SK-N-SH treated with all-trans-retinoic acid at 6 μM for 48 hours (cell line): ENCODE measurements around the gene CHID1.

Source experiments
- ATAC-seq: fragments of 200-7000 bp; cut with Tn5 transposase; 3 replicates; pipeline ENCODE4 v1.9.1; 2020; ENCODE audit warnings: mild to moderate bottlenecking, moderate library complexity
- ARNTL ChIP-seq: fragments of 450-650 bp; formaldehyde crosslinking; IDR thresholded peaks from 2 replicates; pipeline ENCODE4 v1.5.0; 2020; ENCODE audit warnings: low read depth, mild to moderate bottlenecking, moderate library complexity, borderline replicate concordance
- BACH2 ChIP-seq: fragments of 250-450 bp; sonication (Bioruptor Pico); IDR thresholded peaks from 2 replicates; pipeline ENCODE4 v1.9.0; 2021; ENCODE audit warnings: mild to moderate bottlenecking, borderline replicate concordance
- CSDC2 ChIP-seq: fragments of 250-450 bp; sonication (Bioruptor Pico); IDR thresholded peaks from 2 replicates; pipeline ENCODE4 v1.5.0; 2020; ENCODE audit warnings: mild to moderate bottlenecking, moderate library complexity
- ESRRG ChIP-seq: fragments of 250-450 bp; sonication (Bioruptor Pico); IDR thresholded peaks from 2 replicates; pipeline ENCODE4 v1.6.1; 2021; ENCODE audit warnings: mild to moderate bottlenecking
- GLIS3 ChIP-seq: fragments of 250-450 bp; sonication (Bioruptor Pico); IDR thresholded peaks from 2 replicates; pipeline ENCODE4 v1.5.0; 2020; ENCODE audit warnings: mild to moderate bottlenecking, moderate library complexity
- ISL1 ChIP-seq: fragments of 250-450 bp; sonication (Bioruptor Pico); IDR thresholded peaks from 2 replicates; pipeline ENCODE4 v2.1.2; 2022; ENCODE audit warnings: mild to moderate bottlenecking, moderate library complexity
- OSR1 ChIP-seq: fragments of 250-450 bp; sonication (Bioruptor Pico); IDR thresholded peaks from 2 replicates; pipeline ENCODE4 v1.8.0; 2022; ENCODE audit warnings: moderate library complexity, mild to moderate bottlenecking, inconsistent platforms
- PPARA ChIP-seq: fragments of 250-450 bp; sonication (Bioruptor Pico); IDR thresholded peaks from 2 replicates; pipeline ENCODE4 v1.5.0; 2020; ENCODE audit warnings: mild to moderate bottlenecking, borderline replicate concordance
- SNAI2 ChIP-seq: fragments of 250-450 bp; sonication (Bioruptor Pico); IDR thresholded peaks from 2 replicates; pipeline ENCODE4 v1.5.0; 2020; ENCODE audit warnings: mild to moderate bottlenecking, moderate library complexity
- TCF4 ChIP-seq: fragments of 250-450 bp; sonication (Bioruptor Pico); IDR thresholded peaks from 2 replicates; pipeline ENCODE4 v1.8.0; 2021; ENCODE audit warnings: mild to moderate bottlenecking, moderate library complexity, borderline replicate concordance
- TOX ChIP-seq: fragments of 250-450 bp; sonication (Bioruptor Pico); IDR thresholded peaks from 2 replicates; pipeline ENCODE4 v1.8.0; 2021; ENCODE audit warnings: mild to moderate bottlenecking, moderate library complexity, borderline replicate concordance
- ZC3H10 ChIP-seq: fragments of 250-450 bp; sonication (Bioruptor Pico); IDR thresholded peaks from 2 replicates; pipeline ENCODE4 v1.5.1; 2021; ENCODE audit warnings: mild to moderate bottlenecking, moderate library complexity
- ZFP3 ChIP-seq: fragments of 250-450 bp; sonication (Bioruptor Pico); IDR thresholded peaks from 2 replicates; pipeline ENCODE4 v1.5.0; 2020; ENCODE audit warnings: mild to moderate bottlenecking, moderate library complexity
- ZFP30 ChIP-seq: fragments of 450-650 bp; formaldehyde crosslinking; IDR thresholded peaks from 2 replicates; pipeline ENCODE4 v1.5.0; 2022; ENCODE audit warnings: mild to moderate bottlenecking, moderate library complexity
- ZNF565 ChIP-seq: fragments of 450-650 bp; formaldehyde crosslinking; conservative IDR thresholded peaks from 2 replicates; pipeline ENCODE4 v1.5.0; 2020; ENCODE audit warnings: low read depth, mild to moderate bottlenecking, moderate library complexity
- ZNF70 ChIP-seq: fragments of 450-650 bp; formaldehyde crosslinking; IDR thresholded peaks from 2 replicates; pipeline ENCODE4 v1.5.0; 2020; ENCODE audit warnings: mild to moderate bottlenecking, moderate library complexity
- ZNF8 ChIP-seq: fragments of 450-650 bp; formaldehyde crosslinking; IDR thresholded peaks from 2 replicates; pipeline ENCODE4 v1.5.0; 2020; ENCODE audit warnings: mild to moderate bottlenecking, moderate library complexity
- TF ChIP-seq, protein P1 (sequence below): fragments of 250-450 bp; sonication (Bioruptor Pico); IDR thresholded peaks from 2 replicates; pipeline ENCODE4 v1.8.0; 2020; ENCODE audit warnings: mild to moderate bottlenecking, moderate library complexity, borderline replicate concordance
- TF ChIP-seq, protein P2 (sequence below): fragments of 250-450 bp; sonication (Bioruptor Pico); IDR thresholded peaks from 2 replicates; pipeline ENCODE4 v1.5.1; 2020; ENCODE audit warnings: low read depth, mild to moderate bottlenecking, moderate library complexity
- TF ChIP-seq, protein P3 (sequence below): fragments of 250-450 bp; sonication (Bioruptor Pico); IDR thresholded peaks from 2 replicates; pipeline ENCODE4 v1.5.0; 2020; ENCODE audit warnings: mild to moderate bottlenecking, moderate library complexity
- TF ChIP-seq, protein P4 (sequence below): fragments of 250-450 bp; sonication (Bioruptor Pico); IDR thresholded peaks from 2 replicates; pipeline ENCODE4 v1.5.1; 2021; ENCODE audit warnings: mild to moderate bottlenecking, moderate library complexity

Gene CHID1

GRCh38 chr11:914204-914603 is 3.6 kb upstream of the CHID1 start:
- ATAC-seq, result no peak
- TF ChIP-seq TOX (CRISPR knock-in tag) (no peak), GLIS3 (CRISPR knock-in tag) (no peak), OSR1 (no peak), ZC3H10 (CRISPR knock-in tag) (no peak), BACH2 (CRISPR knock-in tag) (no peak), ARNTL (CRISPR knock-in tag) (no peak), ESRRG (CRISPR knock-in tag) (no peak), ZFP30 (CRISPR knock-in tag) (no peak), ZNF70 (CRISPR knock-in tag) (no peak), PPARA (CRISPR knock-in tag) (no peak), TCF4 (CRISPR knock-in tag) (no peak), CSDC2 (CRISPR knock-in tag) (no peak), SNAI2 (CRISPR knock-in tag) (no peak), ZNF565 (no peak), ZNF8 (no peak), ZFP3 (CRISPR knock-in tag) (no peak)
- TF ChIP-seq, protein P1, sequence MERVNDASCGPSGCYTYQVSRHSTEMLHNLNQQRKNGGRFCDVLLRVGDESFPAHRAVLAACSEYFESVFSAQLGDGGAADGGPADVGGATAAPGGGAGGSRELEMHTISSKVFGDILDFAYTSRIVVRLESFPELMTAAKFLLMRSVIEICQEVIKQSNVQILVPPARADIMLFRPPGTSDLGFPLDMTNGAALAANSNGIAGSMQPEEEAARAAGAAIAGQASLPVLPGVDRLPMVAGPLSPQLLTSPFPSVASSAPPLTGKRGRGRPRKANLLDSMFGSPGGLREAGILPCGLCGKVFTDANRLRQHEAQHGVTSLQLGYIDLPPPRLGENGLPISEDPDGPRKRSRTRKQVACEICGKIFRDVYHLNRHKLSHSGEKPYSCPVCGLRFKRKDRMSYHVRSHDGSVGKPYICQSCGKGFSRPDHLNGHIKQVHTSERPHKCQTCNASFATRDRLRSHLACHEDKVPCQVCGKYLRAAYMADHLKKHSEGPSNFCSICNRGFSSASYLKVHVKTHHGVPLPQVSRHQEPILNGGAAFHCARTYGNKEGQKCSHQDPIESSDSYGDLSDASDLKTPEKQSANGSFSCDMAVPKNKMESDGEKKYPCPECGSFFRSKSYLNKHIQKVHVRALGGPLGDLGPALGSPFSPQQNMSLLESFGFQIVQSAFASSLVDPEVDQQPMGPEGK, result no peak
- TF ChIP-seq, protein P2, sequence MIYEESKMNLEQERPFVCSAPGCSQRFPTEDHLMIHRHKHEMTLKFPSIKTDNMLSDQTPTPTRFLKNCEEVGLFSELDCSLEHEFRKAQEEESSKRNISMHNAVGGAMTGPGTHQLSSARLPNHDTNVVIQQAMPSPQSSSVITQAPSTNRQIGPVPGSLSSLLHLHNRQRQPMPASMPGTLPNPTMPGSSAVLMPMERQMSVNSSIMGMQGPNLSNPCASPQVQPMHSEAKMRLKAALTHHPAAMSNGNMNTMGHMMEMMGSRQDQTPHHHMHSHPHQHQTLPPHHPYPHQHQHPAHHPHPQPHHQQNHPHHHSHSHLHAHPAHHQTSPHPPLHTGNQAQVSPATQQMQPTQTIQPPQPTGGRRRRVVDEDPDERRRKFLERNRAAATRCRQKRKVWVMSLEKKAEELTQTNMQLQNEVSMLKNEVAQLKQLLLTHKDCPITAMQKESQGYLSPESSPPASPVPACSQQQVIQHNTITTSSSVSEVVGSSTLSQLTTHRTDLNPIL (CRISPR knock-in tag), result no peak
- TF ChIP-seq, protein P3, sequence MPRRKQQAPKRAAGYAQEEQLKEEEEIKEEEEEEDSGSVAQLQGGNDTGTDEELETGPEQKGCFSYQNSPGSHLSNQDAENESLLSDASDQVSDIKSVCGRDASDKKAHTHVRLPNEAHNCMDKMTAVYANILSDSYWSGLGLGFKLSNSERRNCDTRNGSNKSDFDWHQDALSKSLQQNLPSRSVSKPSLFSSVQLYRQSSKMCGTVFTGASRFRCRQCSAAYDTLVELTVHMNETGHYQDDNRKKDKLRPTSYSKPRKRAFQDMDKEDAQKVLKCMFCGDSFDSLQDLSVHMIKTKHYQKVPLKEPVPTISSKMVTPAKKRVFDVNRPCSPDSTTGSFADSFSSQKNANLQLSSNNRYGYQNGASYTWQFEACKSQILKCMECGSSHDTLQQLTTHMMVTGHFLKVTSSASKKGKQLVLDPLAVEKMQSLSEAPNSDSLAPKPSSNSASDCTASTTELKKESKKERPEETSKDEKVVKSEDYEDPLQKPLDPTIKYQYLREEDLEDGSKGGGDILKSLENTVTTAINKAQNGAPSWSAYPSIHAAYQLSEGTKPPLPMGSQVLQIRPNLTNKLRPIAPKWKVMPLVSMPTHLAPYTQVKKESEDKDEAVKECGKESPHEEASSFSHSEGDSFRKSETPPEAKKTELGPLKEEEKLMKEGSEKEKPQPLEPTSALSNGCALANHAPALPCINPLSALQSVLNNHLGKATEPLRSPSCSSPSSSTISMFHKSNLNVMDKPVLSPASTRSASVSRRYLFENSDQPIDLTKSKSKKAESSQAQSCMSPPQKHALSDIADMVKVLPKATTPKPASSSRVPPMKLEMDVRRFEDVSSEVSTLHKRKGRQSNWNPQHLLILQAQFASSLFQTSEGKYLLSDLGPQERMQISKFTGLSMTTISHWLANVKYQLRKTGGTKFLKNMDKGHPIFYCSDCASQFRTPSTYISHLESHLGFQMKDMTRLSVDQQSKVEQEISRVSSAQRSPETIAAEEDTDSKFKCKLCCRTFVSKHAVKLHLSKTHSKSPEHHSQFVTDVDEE, result no peak
- TF ChIP-seq, protein P4, sequence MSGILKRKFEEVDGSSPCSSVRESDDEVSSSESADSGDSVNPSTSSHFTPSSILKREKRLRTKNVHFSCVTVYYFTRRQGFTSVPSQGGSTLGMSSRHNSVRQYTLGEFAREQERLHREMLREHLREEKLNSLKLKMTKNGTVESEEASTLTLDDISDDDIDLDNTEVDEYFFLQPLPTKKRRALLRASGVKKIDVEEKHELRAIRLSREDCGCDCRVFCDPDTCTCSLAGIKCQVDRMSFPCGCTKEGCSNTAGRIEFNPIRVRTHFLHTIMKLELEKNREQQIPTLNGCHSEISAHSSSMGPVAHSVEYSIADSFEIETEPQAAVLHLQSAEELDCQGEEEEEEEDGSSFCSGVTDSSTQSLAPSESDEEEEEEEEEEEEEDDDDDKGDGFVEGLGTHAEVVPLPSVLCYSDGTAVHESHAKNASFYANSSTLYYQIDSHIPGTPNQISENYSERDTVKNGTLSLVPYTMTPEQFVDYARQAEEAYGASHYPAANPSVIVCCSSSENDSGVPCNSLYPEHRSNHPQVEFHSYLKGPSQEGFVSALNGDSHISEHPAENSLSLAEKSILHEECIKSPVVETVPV (CRISPR knock-in tag), result no peak

- no peak for ATAC-seq
- TF ChIP-seq TCF4 (CRISPR knock-in tag) (no peak), ISL1 (CRISPR knock-in tag) (no peak), ZC3H10 (CRISPR knock-in tag) (no peak), BACH2 (CRISPR knock-in tag) (no peak), ZFP30 (CRISPR knock-in tag) (no peak), ZNF8 (no peak), OSR1 (no peak), ZNF565 (no peak), GLIS3 (CRISPR knock-in tag) (no peak), ZFP3 (CRISPR knock-in tag) (no peak)
- TF ChIP-seq, protein P1, result no peak
- TF ChIP-seq, protein P3, result no peak
- TF ChIP-seq, protein P4 (CRISPR knock-in tag), result no peak
Measured at GRCh38 chr11:913043-913442, 2.4 kb upstream of the CHID1 start.
